B cell (primary cell): ENCODE results near the gene POLR2B. TPM values are rescaled to one million over a fixed set of nuclear protein-coding genes. Genes with fewer than 3 reads are reported as not detected.

Experiments
- ATAC-seq: fragments of 200-7000 bp; cut with Tn5 transposase; one replicate; pipeline ENCODE4 v1.10.0; 2021; ENCODE audit warnings: low read depth, mild to moderate bottlenecking, moderate number of reproducible peaks, moderate library complexity
- CTCF ChIA-PET: fragments of 350-600 bp; sonication (Branson Sonifier 250); formaldehyde crosslinking; loops from one replicate; lab custom pipeline; 2021; ENCODE audit warnings: antibody characterized with exemption, inconsistent platforms; lab: Charles Lee
- POLR2A ChIA-PET: fragments of 350-600 bp; sonication (Branson Sonifier 250); formaldehyde crosslinking; loops from one replicate; lab custom pipeline; 2021; ENCODE audit warnings: antibody characterized with exemption; lab: Charles Lee
- DNase-seq: peaks from one replicate; pipeline ENCODE4 v3.0.0; 2013
- H2AFZ ChIP-seq: 2 replicates; pipeline ENCODE4 v1.6.1; 2012; ENCODE audit warnings: mild to moderate bottlenecking, low read depth, low read length; ENCODE audit not compliant: insufficient read depth, poor library complexity, severe bottlenecking
- H3K27ac ChIP-seq, 2 donors: 1 replicate in 1 of 2; 2 replicates in 1 of 2; pipeline ENCODE4 v1.5.1; 2012 to 2013; ENCODE audit warnings: low read length in 2 of 2, mild to moderate bottlenecking in 2 of 2, moderate library complexity in 1 of 2
- H3K27me3 ChIP-seq, 4 experiments: fragments of 200-600 bp in 1 of 4; sonication (generic) in 1 of 4; replicated peaks in 1 of 4; 1 replicate in 2 of 4; 2 replicates in 2 of 4; pipeline versions ENCODE4 v1.6.1 to v1.7.0; 2013 to 2016; ENCODE audit warnings: low read length in 3 of 4, mild to moderate bottlenecking in 2 of 4, mixed read lengths in 1 of 4, moderate library complexity in 1 of 4; ENCODE audit not compliant: insufficient read depth in 4 of 4, control insufficient read depth in 3 of 4; ENCODE audit errors: control extremely low read depth in 1 of 4
- H3K36me3 ChIP-seq, 2 experiments: replicated peaks in 1 of 2; 1 replicate in 1 of 2; 2 replicates in 1 of 2; pipeline versions ENCODE4 v1.6.1 to v1.7.1; 2013; ENCODE audit warnings: low read length in 1 of 2; ENCODE audit not compliant: insufficient read depth in 2 of 2, control insufficient read depth in 1 of 2; ENCODE audit errors: control extremely low read depth in 1 of 2, extremely low read depth in 1 of 2
- H3K4me1 ChIP-seq, 2 donors: fragments of 200-600 bp in 1 of 2; sonication (generic) in 1 of 2; 1 replicate in 1 of 2; 2 replicates in 1 of 2; pipeline versions ENCODE4 v1.5.1 to v1.6.1; 2013 to 2017; ENCODE audit warnings: low read length in 2 of 2; ENCODE audit not compliant: control insufficient read depth in 2 of 2, insufficient read depth in 2 of 2
- H3K4me2 ChIP-seq: replicated peaks from 2 replicates; pipeline ENCODE3; 2012; ENCODE audit warnings: mild to moderate bottlenecking, low read depth, low read length; ENCODE audit not compliant: poor library complexity, severe bottlenecking
- H3K4me3 ChIP-seq, 5 experiments: fragments of 200-600 bp in 1 of 5; sonication (generic) in 1 of 5; 1 replicate in 3 of 5; 2 replicates in 2 of 5; pipeline versions ENCODE4 v1.5.1 to v1.7.0; 2011 to 2016; ENCODE audit warnings: low read length in 4 of 5, mild to moderate bottlenecking in 4 of 5, low read depth in 2 of 5, control low read depth in 1 of 5, moderate library complexity in 1 of 5; ENCODE audit not compliant: insufficient read depth in 1 of 5; ENCODE audit errors: control extremely low read depth in 1 of 5, extremely low read depth in 1 of 5
- H3K79me2 ChIP-seq: fragments of 200-600 bp; sonication (generic); one replicate; pipeline ENCODE4 v1.6.0; 2016; ENCODE audit warnings: low read length; ENCODE audit not compliant: control insufficient read depth, insufficient read depth
- H3K9ac ChIP-seq: fragments of 200-600 bp; sonication (generic); 2 replicates; pipeline ENCODE4 v1.6.1; 2017; ENCODE audit warnings: mild to moderate bottlenecking, low read length, moderate library complexity
- H3K9me3 ChIP-seq, 3 donors: one replicate each; pipeline versions ENCODE4 v1.6.1 to v1.7.1; 2013; ENCODE audit warnings: low read length in 2 of 3; ENCODE audit not compliant: control insufficient read depth in 2 of 3, insufficient read depth in 1 of 3; ENCODE audit errors: control extremely low read depth in 1 of 3
- H4K20me1 ChIP-seq: 2 replicates; pipeline ENCODE4 v1.6.0; 2012; ENCODE audit warnings: mild to moderate bottlenecking, low read length; ENCODE audit not compliant: insufficient read depth, control insufficient read depth, poor library complexity, severe bottlenecking
- H3K27ac Mint-ChIP-seq: one replicate; pipeline ENCODE4 v1.8.0; 2021; ENCODE audit warnings: mixed read lengths
- H3K27me3 Mint-ChIP-seq: one replicate; pipeline ENCODE4 v1.8.0; 2021; ENCODE audit warnings: mixed read lengths
- H3K4me1 Mint-ChIP-seq: one replicate; pipeline ENCODE4 v1.8.0; 2021; ENCODE audit warnings: mixed read lengths
- H3K4me3 Mint-ChIP-seq: one replicate; pipeline ENCODE4 v1.8.0; 2021; ENCODE audit warnings: mixed read lengths
- H3K9me3 Mint-ChIP-seq: one replicate; pipeline ENCODE4 v1.8.0; 2022; ENCODE audit warnings: mixed read lengths; ENCODE audit not compliant: insufficient read depth
- EZH2 ChIP-seq: IDR thresholded peaks from 2 replicates; pipeline ENCODE4 v1.6.1; 2012; ENCODE audit warnings: borderline replicate concordance, low read depth, mild to moderate bottlenecking, moderate library complexity, low read length; ENCODE audit not compliant: insufficient read depth, poor library complexity, severe bottlenecking
- WGBS: methylation state at CpG from one replicate; pipeline ENCODE4 v1.1.5; 2013; ENCODE audit warnings: missing lambda C conversion rate; ENCODE audit not compliant: insufficient coverage; 5-methylcytosine and 5-hydroxymethylcytosine counted together
- intact Hi-C: fragments of 100-400 bp; cut with micrococcal nuclease; formaldehyde crosslinking; loops from one replicate; pipeline ENCODE4 v1.10.0; 2022
- polyA plus RNA-seq: library from polyadenylated mRNA; depleted of rRNA; stranded (reverse); fragments of >200 nt; gene quantifications from 2 replicates; pipeline ENCODE4 v1.2.3, GENCODE V29; 2012
- total RNA-seq, 2 donors: library from RNA; stranded (reverse); fragments of 120-200 nt in 1 of 2; gene quantifications; 1 replicate in 1 of 2; 2 replicates in 1 of 2; pipeline versions ENCODE4 v1.2.3 to v1.2.4, GENCODE V29; 2013 to 2022
- TF ChIP-seq, protein P1 (sequence below): fragments of 200-600 bp; IDR thresholded peaks from one replicate; pipeline ENCODE4 v1.8.0; 2022; ENCODE audit warnings: antibody characterized with exemption, mild to moderate bottlenecking

The POLR2B gene
- total and polyA plus RNA-seq, 2 donors (not counting 1 experiment from before 2014, with no cell fraction given): 37.5 to 108 TPM

DNA sequence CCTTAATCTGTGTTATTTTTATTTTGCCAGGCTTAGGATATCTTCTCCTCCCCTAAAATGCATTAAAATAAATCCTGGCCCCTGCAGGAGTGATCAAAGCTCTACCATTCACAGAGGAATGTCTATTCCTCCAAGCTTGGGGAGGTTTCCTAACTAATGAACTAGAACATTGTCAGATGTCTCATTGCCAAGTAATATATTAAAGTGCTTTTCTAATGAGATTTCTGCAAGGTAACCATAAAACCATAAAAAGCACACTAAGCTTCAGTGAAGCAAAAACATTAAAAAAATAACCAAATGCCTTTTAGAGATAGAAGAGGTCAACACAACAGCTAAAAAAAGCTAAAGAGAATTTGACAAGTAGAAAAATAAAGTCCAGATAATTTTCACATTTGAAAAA lies 96.7 kb downstream of the POLR2B start:
- Histone ChIP-seq H3K9me3 (no peaks in the 10 kb centered on the region), H3K79me2 (no peaks in the 10 kb centered on the region), H2AFZ (no peak overlapping the region), H3K27ac (no peak overlapping the region), H3K4me3 (no peak overlapping the region), H3K9ac (no peak overlapping the region), H3K27me3 (no peaks in the 10 kb centered on the region), H3K4me1 (no peaks in the 10 kb centered on the region), H3K4me2 (no peak overlapping the region), H3K36me3 (no peaks in the 10 kb centered on the region), H4K20me1 (no peaks in the 10 kb centered on the region)
- intact Hi-C loops: no loop called here
- POLR2A ChIA-PET: no interaction called here
- H3K27me3 Mint-ChIP-seq: peaks cover 14% of the 10 kb centered on the region
- TF ChIP-seq, protein P1, sequence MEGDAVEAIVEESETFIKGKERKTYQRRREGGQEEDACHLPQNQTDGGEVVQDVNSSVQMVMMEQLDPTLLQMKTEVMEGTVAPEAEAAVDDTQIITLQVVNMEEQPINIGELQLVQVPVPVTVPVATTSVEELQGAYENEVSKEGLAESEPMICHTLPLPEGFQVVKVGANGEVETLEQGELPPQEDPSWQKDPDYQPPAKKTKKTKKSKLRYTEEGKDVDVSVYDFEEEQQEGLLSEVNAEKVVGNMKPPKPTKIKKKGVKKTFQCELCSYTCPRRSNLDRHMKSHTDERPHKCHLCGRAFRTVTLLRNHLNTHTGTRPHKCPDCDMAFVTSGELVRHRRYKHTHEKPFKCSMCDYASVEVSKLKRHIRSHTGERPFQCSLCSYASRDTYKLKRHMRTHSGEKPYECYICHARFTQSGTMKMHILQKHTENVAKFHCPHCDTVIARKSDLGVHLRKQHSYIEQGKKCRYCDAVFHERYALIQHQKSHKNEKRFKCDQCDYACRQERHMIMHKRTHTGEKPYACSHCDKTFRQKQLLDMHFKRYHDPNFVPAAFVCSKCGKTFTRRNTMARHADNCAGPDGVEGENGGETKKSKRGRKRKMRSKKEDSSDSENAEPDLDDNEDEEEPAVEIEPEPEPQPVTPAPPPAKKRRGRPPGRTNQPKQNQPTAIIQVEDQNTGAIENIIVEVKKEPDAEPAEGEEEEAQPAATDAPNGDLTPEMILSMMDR: no peak
- TF ChIP-seq EZH2: no peak
- no peaks in the 10 kb centered on the region for H3K9me3 Mint-ChIP-seq
- H3K27ac Mint-ChIP-seq: no peak overlapping the region
- ATAC-seq (no peak), DNase-seq (no peak)
- H3K4me1 Mint-ChIP-seq: no peaks in the 10 kb centered on the region
- H3K4me3 Mint-ChIP-seq: no peak overlapping the region
- CTCF ChIA-PET: no interaction called here

DNA sequence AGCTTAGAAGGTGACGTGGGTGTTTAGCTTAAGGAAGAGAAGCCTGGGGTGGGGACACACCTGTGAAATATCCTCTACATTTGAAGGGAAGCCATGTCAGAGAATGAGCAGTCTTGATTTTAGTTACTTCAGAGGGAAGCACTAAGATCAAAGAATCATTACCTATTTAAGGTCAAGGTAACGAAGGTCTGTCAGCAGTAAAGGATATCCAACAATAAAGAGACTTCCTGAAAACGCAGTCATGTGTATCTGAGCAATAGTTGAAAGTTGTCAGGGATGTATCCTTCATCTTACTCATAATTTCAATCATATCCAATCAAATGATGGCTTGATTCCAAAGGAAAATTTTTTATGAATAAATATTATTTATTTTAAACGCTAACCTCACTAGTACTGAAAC lies 98.0 kb downstream of the POLR2B start:
- H3K4me2 ChIP-seq: no peak overlapping the region
- Mint-ChIP-seq H3K4me1 (no peaks in the 10 kb centered on the region), H3K27me3 (peaks cover 14% of the 10 kb centered on the region), H3K9me3 (no peaks in the 10 kb centered on the region), H3K4me3 (no peak overlapping the region), H3K27ac (no peak overlapping the region)
- ChIA-PET CTCF (no interaction called here), POLR2A (no interaction called here)
- TF ChIP-seq, protein P1: no peak
- TF ChIP-seq EZH2: no peak
- no peaks in the 10 kb centered on the region for H3K27me3 ChIP-seq
- WGBS: no CpG with 5 or more reads among the region's 4 CpGs
- no peaks in the 10 kb centered on the region for H3K4me1 ChIP-seq
- no peaks in the 10 kb centered on the region for H3K36me3 ChIP-seq
- no peak for ATAC-seq
- no peak for DNase-seq
- no peaks in the 10 kb centered on the region for H4K20me1 ChIP-seq
- H3K9me3 ChIP-seq: no peaks in the 10 kb centered on the region
- no peak overlapping the region for H3K9ac ChIP-seq
- H3K79me2 ChIP-seq: no peaks in the 10 kb centered on the region
- H2AFZ ChIP-seq: no peak overlapping the region
- intact Hi-C loops: no loop called here
- H3K4me3 ChIP-seq: no peak overlapping the region
- no peak overlapping the region for H3K27ac ChIP-seq
